HL-60 (cell line): Measurements from ENCODE around the gene PLA2G5.
"Not testable (repeated sequence)": the region's sequence is repeated elsewhere in the genome, so short reads cannot be mapped to it uniquely, and the experiment has no call there.

Experiments used
- DNase-seq, 2 experiments: peaks; one replicate each; pipeline ENCODE4 v3.0.0-alpha.2; 2010 to 2020; ENCODE audit warnings: low read depth in 1 of 2, low spot score in 1 of 2
- H3K27ac ChIP-seq: fragments of 250-450 bp; sonication (Bioruptor Pico); replicated peaks from 2 replicates; pipeline ENCODE4 v1.5.1; 2020; ENCODE audit warnings: mild to moderate bottlenecking, moderate library complexity
- H3K27me3 ChIP-seq: fragments of 250-450 bp; sonication (Bioruptor Pico); 2 replicates; pipeline ENCODE4 v1.5.1; 2021; ENCODE audit warnings: mild to moderate bottlenecking, moderate library complexity; ENCODE audit not compliant: insufficient read depth, poor library complexity, severe bottlenecking
- H3K4me3 ChIP-seq: replicated peaks from 2 replicates; pipeline ENCODE4 v1.5.1; 2011; ENCODE audit warnings: mild to moderate bottlenecking, control low read depth, low read length; ENCODE audit not compliant: insufficient read depth
- GABPA ChIP-seq: IDR thresholded peaks from 2 replicates; pipeline ENCODE4 v1.6.1; 2012; ENCODE audit warnings: low read depth
- POLR2AphosphoS5 ChIP-seq: IDR thresholded peaks from 2 replicates; pipeline ENCODE4 v1.6.1; 2012; ENCODE audit warnings: low read depth
- SPI1 ChIP-seq: IDR thresholded peaks from 2 replicates; pipeline ENCODE4 v1.6.1; 2012; ENCODE audit warnings: low read depth, mild to moderate bottlenecking, borderline replicate concordance
- TF ChIP-seq, protein P1 (sequence below): IDR thresholded peaks from 2 replicates; pipeline ENCODE4 v1.6.1; 2012; ENCODE audit warnings: low read depth; ENCODE audit not compliant: insufficient replicate concordance
- TF ChIP-seq, protein P2 (sequence below): IDR thresholded peaks from one replicate; pipeline ENCODE4 v1.5.1; 2011; ENCODE audit warnings: low read length, control low read depth, inconsistent platforms; ENCODE audit not compliant: insufficient read depth

Gene PLA2G5

DNA sequence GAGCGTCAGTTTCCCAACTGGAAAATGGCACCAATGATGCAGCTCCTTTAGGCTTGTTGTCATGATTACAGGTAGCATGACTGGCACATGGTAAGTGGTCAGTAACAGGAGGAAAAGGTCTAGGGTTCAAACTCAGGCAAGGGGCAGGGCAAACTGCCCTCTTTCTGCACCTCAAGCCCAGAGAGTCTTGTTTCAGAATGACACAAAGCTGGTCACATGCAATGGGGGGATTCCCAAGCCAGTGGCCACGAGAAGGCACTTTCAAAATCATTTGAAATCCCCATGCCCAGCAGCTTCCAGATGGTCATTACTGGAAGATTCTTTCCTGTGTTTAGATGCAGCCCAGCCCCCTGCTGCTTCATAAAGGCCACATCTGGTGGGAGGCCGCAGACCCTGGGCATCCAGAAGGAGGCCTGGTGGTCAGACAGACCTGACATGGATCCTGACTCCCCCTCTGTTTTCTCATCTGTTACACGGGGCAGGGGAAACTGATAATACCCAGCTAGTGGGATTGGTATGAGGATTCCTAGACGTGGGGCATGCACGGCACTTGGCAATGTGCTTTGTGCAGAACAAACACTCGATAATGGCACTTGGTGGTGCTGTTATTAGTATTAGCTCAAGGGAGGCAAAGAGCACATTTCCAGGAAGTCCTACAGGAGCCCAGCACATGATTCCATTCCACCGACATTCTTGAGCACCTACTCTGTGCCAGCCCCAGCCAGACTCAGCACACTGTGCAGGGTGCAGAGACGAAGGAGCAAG, 56.2 kb downstream of the PLA2G5 start:
- Histone ChIP-seq H3K27ac (no peak overlapping the region), H3K27me3 (no peaks in the 10 kb centered on the region)
- no peak for DNase-seq

DNA sequence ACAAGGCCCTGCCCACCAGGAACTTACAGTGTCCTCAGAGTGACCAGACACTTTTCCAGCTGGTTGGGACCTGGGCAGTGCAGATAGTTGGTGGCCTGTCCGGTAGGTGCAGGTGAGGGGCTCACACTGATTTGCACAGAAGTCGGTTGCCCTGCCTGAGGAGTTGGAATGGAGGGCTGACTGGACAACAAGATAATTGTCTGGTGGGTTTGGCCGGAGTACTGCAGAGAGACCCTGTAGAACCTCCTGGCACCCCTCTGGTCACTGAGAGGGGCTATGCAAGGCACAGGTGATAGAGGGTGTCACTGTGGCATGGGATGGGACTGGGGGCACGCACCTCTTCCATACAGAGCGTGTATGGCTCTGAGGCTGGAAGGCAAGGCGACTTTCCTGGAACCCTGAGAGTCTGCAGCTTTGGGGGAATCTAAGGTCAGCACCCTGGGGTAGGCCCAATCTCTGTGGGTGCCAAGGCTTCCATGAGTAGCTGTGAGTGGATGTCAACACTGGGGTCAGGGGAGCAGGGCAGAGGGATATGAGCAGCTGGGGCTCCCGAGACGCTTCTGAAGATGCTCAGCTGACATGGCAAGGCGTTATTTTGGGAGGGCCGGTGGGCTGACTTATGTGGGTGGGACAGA, 56.9 kb downstream of the PLA2G5 start:
- Histone ChIP-seq H3K27me3 (no peaks in the 10 kb centered on the region), H3K27ac (no peak overlapping the region), H3K4me3 (no peak overlapping the region)
- TF ChIP-seq, protein P1, sequence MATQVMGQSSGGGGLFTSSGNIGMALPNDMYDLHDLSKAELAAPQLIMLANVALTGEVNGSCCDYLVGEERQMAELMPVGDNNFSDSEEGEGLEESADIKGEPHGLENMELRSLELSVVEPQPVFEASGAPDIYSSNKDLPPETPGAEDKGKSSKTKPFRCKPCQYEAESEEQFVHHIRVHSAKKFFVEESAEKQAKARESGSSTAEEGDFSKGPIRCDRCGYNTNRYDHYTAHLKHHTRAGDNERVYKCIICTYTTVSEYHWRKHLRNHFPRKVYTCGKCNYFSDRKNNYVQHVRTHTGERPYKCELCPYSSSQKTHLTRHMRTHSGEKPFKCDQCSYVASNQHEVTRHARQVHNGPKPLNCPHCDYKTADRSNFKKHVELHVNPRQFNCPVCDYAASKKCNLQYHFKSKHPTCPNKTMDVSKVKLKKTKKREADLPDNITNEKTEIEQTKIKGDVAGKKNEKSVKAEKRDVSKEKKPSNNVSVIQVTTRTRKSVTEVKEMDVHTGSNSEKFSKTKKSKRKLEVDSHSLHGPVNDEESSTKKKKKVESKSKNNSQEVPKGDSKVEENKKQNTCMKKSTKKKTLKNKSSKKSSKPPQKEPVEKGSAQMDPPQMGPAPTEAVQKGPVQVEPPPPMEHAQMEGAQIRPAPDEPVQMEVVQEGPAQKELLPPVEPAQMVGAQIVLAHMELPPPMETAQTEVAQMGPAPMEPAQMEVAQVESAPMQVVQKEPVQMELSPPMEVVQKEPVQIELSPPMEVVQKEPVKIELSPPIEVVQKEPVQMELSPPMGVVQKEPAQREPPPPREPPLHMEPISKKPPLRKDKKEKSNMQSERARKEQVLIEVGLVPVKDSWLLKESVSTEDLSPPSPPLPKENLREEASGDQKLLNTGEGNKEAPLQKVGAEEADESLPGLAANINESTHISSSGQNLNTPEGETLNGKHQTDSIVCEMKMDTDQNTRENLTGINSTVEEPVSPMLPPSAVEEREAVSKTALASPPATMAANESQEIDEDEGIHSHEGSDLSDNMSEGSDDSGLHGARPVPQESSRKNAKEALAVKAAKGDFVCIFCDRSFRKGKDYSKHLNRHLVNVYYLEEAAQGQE = no peak
- TF ChIP-seq GABPA (no peak), SPI1 (no peak), POLR2AphosphoS5 (no peak)
- TF ChIP-seq, protein P2, sequence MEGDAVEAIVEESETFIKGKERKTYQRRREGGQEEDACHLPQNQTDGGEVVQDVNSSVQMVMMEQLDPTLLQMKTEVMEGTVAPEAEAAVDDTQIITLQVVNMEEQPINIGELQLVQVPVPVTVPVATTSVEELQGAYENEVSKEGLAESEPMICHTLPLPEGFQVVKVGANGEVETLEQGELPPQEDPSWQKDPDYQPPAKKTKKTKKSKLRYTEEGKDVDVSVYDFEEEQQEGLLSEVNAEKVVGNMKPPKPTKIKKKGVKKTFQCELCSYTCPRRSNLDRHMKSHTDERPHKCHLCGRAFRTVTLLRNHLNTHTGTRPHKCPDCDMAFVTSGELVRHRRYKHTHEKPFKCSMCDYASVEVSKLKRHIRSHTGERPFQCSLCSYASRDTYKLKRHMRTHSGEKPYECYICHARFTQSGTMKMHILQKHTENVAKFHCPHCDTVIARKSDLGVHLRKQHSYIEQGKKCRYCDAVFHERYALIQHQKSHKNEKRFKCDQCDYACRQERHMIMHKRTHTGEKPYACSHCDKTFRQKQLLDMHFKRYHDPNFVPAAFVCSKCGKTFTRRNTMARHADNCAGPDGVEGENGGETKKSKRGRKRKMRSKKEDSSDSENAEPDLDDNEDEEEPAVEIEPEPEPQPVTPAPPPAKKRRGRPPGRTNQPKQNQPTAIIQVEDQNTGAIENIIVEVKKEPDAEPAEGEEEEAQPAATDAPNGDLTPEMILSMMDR = no peak
- no peak for DNase-seq

More for the DNA sequence above, 56.2 kb downstream of the PLA2G5 start:
- TF ChIP-seq, protein P2 = no peak
- TF ChIP-seq, protein P1 = no peak
- TF ChIP-seq POLR2AphosphoS5 (no peak), SPI1 (no peak), GABPA (no peak)
- H3K4me3 ChIP-seq = no peak overlapping the region

DNA sequence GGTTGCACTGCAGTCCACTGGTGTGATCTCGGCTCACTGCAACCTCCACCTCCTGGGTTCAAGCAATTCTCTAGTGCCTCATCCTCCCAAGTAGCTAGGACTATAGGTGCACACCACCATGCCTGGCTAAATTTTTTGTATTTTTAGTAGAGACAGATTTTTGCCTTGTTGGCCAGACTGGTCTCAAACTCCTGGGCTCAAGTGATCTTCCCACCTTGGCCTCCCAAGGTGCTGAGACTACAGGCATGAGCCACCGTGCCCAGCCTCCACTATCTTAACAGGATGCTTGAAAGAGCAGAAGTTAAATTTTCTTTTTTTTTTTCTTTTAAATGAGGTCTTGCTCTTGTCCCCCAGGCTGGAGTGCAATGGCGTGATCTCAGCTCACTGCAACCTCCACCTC, 60.5 kb downstream of the PLA2G5 start:
- DNase-seq, H3K4me3 ChIP-seq, H3K27me3 ChIP-seq, H3K27ac ChIP-seq: not testable (repeated sequence)

DNA sequence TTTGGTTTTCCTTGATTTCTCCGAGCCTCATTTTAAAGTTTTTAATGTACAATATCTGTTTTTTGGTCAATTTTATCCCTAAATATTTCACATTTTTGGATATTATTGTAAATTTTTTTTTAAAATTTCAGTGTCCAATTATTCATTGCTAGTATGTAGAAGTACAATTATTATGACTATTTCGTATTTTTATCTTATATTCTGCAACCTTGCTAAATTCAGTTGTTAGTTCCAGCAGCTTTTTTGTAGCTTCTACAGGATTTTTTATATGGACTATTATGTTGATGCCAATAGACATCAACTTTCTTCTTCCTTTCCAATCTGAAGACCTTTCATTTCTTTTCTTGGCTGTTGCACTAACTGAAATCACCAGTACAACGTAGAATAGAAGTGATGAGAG, 65.0 kb downstream of the PLA2G5 start:
- DNase-seq = no peak
- H3K27me3 ChIP-seq = no peaks in the 10 kb centered on the region
- H3K4me3 ChIP-seq = no peak overlapping the region
- H3K27ac ChIP-seq = no peak overlapping the region
- TF ChIP-seq, protein P2 = no peak
- TF ChIP-seq SPI1 (no peak), POLR2AphosphoS5 (no peak), GABPA (no peak)
- TF ChIP-seq, protein P1 = no peak
